Measurements from ENCODE around the gene TMEM150A.

- no peak for TF ChIP-seq CTCF (IDR thresholded peaks at IDR 0.05)
- TF ChIP-seq POLR2A (IDR thresholded peaks at IDR 0.05) = no peak
Measured at GRCh38 chr2:85598594-85599340, 3.7 kb downstream of the TMEM150A start.

All from body of pancreas (tissue), 4 donors.